Natural killer cell (primary cell): ENCODE results near the gene EFHC2. TPM values are rescaled to one million over a fixed set of nuclear protein-coding genes. Genes with fewer than 3 reads are reported as not detected.

Experiments used
- ATAC-seq, 3 donors: fragments of 150-1000 bp in 2 of 3; fragments of 200-7000 bp in 1 of 3; cut with Tn5 transposase; 1 replicate in 1 of 3; 2 replicates in 2 of 3; pipeline ENCODE4 v1.10.0; 2021; ENCODE audit warnings: mild to moderate bottlenecking in 2 of 3, moderate library complexity in 2 of 3
- DNase-seq, 2 donors: peaks; one replicate each; pipeline versions ENCODE4 v3.0.0 to v3.0.0-alpha.2; 2013 to 2021; ENCODE audit warnings: mixed read lengths in 1 of 2
- H3K27ac ChIP-seq: one replicate; pipeline ENCODE4 v1.5.1; 2013; ENCODE audit warnings: mild to moderate bottlenecking, low read length
- H3K27me3 ChIP-seq: one replicate; pipeline ENCODE4 v1.6.1; 2013; ENCODE audit warnings: low read length; ENCODE audit not compliant: control insufficient read depth, insufficient read depth
- H3K36me3 ChIP-seq: one replicate; pipeline ENCODE4 v1.6.1; 2013; ENCODE audit warnings: low read length; ENCODE audit not compliant: control insufficient read depth, insufficient read depth
- H3K4me1 ChIP-seq: one replicate; pipeline ENCODE4 v1.6.1; 2013; ENCODE audit warnings: low read length; ENCODE audit not compliant: control insufficient read depth, insufficient read depth
- H3K4me3 ChIP-seq: one replicate; pipeline ENCODE4 v1.5.1; 2013; ENCODE audit warnings: low read length
- H3K9me3 ChIP-seq: one replicate; pipeline ENCODE4 v1.6.1; 2013; ENCODE audit warnings: low read length; ENCODE audit not compliant: control insufficient read depth, insufficient read depth
- H3K27ac Mint-ChIP-seq, 2 donors: one replicate each; pipeline ENCODE4 v1.8.0; 2022; ENCODE audit warnings: mild to moderate bottlenecking in 2 of 2, mixed read lengths in 2 of 2, moderate library complexity in 1 of 2
- H3K27me3 Mint-ChIP-seq, 2 donors: one replicate each; pipeline ENCODE4 v1.8.0; 2022; ENCODE audit warnings: low read depth in 2 of 2, mixed read lengths in 2 of 2
- H3K36me3 Mint-ChIP-seq: one replicate; pipeline ENCODE4 v1.8.0; 2022; ENCODE audit warnings: mixed read lengths
- H3K4me1 Mint-ChIP-seq, 2 donors: one replicate each; pipeline ENCODE4 v1.8.0; 2022; ENCODE audit warnings: mixed read lengths in 2 of 2
- H3K4me3 Mint-ChIP-seq: one replicate; pipeline ENCODE4 v1.8.0; 2022; ENCODE audit warnings: mild to moderate bottlenecking, moderate library complexity, mixed read lengths
- H3K9me3 Mint-ChIP-seq, 2 donors: one replicate each; pipeline ENCODE4 v1.8.0; 2022; ENCODE audit warnings: mixed read lengths in 2 of 2
- CTCF ChIP-seq: fragments of 200-600 bp; IDR thresholded peaks from one replicate; pipeline ENCODE4 v1.8.0; 2022; ENCODE audit warnings: antibody characterized with exemption
- WGBS: methylation state at CpG from one replicate; pipeline ENCODE4 v1.1.7; 2013; ENCODE audit warnings: missing lambda C conversion rate; ENCODE audit not compliant: insufficient coverage; 5-methylcytosine and 5-hydroxymethylcytosine counted together
- intact Hi-C: fragments of 100-400 bp; cut with micrococcal nuclease; formaldehyde crosslinking; loops from one replicate; pipeline ENCODE4 v1.14.2; 2022
- total RNA-seq, 4 donors: library from RNA; stranded (reverse); fragments of 120-200 nt in 1 of 4; gene quantifications; one replicate each; pipeline versions ENCODE4 v1.2.3 to v1.2.4, GENCODE V29; 2013 to 2022

EFHC2 gene
- total RNA-seq, 3 donors from 2014 or later (not counting 1 experiment from before 2014, with no cell fraction given) = 5.7 to 9.1 (median 8.9) TPM

- H3K9me3 ChIP-seq = no peaks in the 10 kb centered on the region
- H3K4me1 ChIP-seq = no peaks in the 10 kb centered on the region
- H3K27me3 ChIP-seq = no peaks in the 10 kb centered on the region
- H3K36me3 Mint-ChIP-seq = no peaks in the 10 kb centered on the region
- H3K4me1 Mint-ChIP-seq = peaks cover 0 to 3% of the 10 kb centered on the region in 2 donors
- intact Hi-C loops = no loop called here
- H3K4me3 ChIP-seq = no peak overlapping the region
- no peak for TF ChIP-seq CTCF
- no peak for DNase-seq
- H3K9me3 Mint-ChIP-seq = no peaks in the 10 kb centered on the region
- no peak overlapping the region for H3K4me3 Mint-ChIP-seq
- peaks cover 0 to 13% of the 10 kb centered on the region in 2 donors for H3K27me3 Mint-ChIP-seq
- ATAC-seq = no peak
- no peaks in the 10 kb centered on the region for H3K36me3 ChIP-seq
- H3K27ac ChIP-seq = no peak overlapping the region
- H3K27ac Mint-ChIP-seq = no peak overlapping the region
Measured at GRCh38 chrX:44280116-44280515, 63.4 kb downstream of the EFHC2 start.

DNA sequence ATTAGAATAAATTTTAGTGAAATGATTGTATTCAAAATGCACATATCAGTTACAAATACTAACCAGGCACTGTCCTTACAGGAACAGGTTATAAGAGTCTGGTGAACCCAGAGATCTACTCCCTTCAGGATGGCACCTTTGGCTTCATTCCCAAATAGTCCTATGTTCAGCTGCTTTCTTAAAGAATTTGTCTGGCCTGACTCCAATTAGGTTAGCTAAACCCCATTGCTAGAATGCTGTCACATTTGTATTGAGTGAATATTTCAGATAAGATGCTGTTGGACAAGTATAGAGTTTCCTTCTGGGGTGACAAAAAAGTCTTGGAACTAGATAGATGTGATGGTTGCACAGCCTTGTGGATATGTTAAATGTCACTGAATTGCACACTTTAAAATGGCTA lies 69.4 kb downstream of the EFHC2 start:
- intact Hi-C loops = no loop called here
- H3K27ac Mint-ChIP-seq = no peak overlapping the region

GRCh38 chrX:44267861-44268260 lies 75.6 kb downstream of the EFHC2 start:
- ATAC-seq (no peak), DNase-seq (no peak)
- no peaks in the 10 kb centered on the region for H3K9me3 Mint-ChIP-seq
- no peak overlapping the region for H3K4me3 ChIP-seq
- H3K27ac Mint-ChIP-seq = peak overlapping the region; percentile 61 to 74
- H3K27me3 Mint-ChIP-seq = peaks cover 0 to 9% of the 10 kb centered on the region in 2 donors
- no peaks in the 10 kb centered on the region for H3K27me3 ChIP-seq
- H3K27ac ChIP-seq = no peak overlapping the region
- no peaks in the 10 kb centered on the region for H3K36me3 Mint-ChIP-seq
- H3K4me1 ChIP-seq = peaks cover 14% of the 10 kb centered on the region
- H3K9me3 ChIP-seq = no peaks in the 10 kb centered on the region
- WGBS = 93% methylated on average over 3 of the region's 3 CpGs
- no peaks in the 10 kb centered on the region for H3K36me3 ChIP-seq
- intact Hi-C loops = loop anchor here (2.0 kb wide), 1 partner anchor 15 kb away; no protein-coding TSS in a partner anchor
- peak overlapping the region; percentile 7 for H3K4me3 Mint-ChIP-seq
- peaks cover 16 to 37% of the 10 kb centered on the region in 2 donors for H3K4me1 Mint-ChIP-seq
- TF ChIP-seq CTCF = no peak

More for the DNA sequence above, 69.4 kb downstream of the EFHC2 start:
- H3K36me3 Mint-ChIP-seq = no peaks in the 10 kb centered on the region
- Histone ChIP-seq H3K4me3 (no peak overlapping the region), H3K4me1 (no peaks in the 10 kb centered on the region), H3K36me3 (no peaks in the 10 kb centered on the region), H3K27ac (no peak overlapping the region), H3K27me3 (no peaks in the 10 kb centered on the region), H3K9me3 (no peaks in the 10 kb centered on the region)
- no peak overlapping the region for H3K4me3 Mint-ChIP-seq
- H3K9me3 Mint-ChIP-seq = no peaks in the 10 kb centered on the region
- peaks cover 0 to 6% of the 10 kb centered on the region in 2 donors for H3K27me3 Mint-ChIP-seq
- DNase-seq (no peak), ATAC-seq (no peak)
- no peak for TF ChIP-seq CTCF
- H3K4me1 Mint-ChIP-seq = peaks cover 0 to 18% of the 10 kb centered on the region in 2 donors

DNA sequence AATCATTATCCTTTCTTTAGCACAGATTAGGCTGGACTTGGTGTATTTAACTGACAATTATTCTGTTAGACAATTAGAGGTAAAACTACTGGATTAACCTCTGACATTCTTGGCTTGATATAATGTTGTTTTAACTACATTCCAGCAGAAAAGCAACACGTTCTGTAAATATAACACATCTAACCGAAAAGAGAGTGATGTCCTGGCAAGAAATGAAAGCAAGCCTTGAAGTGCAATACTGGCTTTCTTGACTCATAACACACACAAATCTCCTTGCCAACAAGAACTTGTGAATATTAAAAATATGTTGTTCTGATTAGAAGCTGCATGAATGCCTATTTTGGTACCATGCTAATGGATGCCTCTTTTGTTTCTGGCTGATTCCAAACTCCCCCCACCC lies 76.4 kb downstream of the EFHC2 start:
- H3K9me3 Mint-ChIP-seq = no peaks in the 10 kb centered on the region
- H3K27me3 Mint-ChIP-seq = peaks cover 0 to 9% of the 10 kb centered on the region in 2 donors
- Histone ChIP-seq H3K27me3 (no peaks in the 10 kb centered on the region), H3K4me3 (no peak overlapping the region), H3K9me3 (no peaks in the 10 kb centered on the region), H3K4me1 (peaks cover 15% of the 10 kb centered on the region), H3K36me3 (no peaks in the 10 kb centered on the region), H3K27ac (peak overlapping the region; percentile 65)
- DNase-seq (no peak), ATAC-seq (peak; percentile 63 to 69 (median 68))
- H3K4me3 Mint-ChIP-seq = no peak overlapping the region
- intact Hi-C loops = loop anchor here (2.0 kb wide), 1 partner anchor 14 kb away; no protein-coding TSS in a partner anchor
- H3K27ac Mint-ChIP-seq = peak overlapping the region; percentile 61 to 74
- H3K4me1 Mint-ChIP-seq = peaks cover 16 to 37% of the 10 kb centered on the region in 2 donors
- no peak for TF ChIP-seq CTCF
- WGBS = 55% methylated on average over 2 of the region's 2 CpGs
- H3K36me3 Mint-ChIP-seq = no peaks in the 10 kb centered on the region
